ENCODE measurements around the gene RRAS.

The RRAS gene

DNA sequence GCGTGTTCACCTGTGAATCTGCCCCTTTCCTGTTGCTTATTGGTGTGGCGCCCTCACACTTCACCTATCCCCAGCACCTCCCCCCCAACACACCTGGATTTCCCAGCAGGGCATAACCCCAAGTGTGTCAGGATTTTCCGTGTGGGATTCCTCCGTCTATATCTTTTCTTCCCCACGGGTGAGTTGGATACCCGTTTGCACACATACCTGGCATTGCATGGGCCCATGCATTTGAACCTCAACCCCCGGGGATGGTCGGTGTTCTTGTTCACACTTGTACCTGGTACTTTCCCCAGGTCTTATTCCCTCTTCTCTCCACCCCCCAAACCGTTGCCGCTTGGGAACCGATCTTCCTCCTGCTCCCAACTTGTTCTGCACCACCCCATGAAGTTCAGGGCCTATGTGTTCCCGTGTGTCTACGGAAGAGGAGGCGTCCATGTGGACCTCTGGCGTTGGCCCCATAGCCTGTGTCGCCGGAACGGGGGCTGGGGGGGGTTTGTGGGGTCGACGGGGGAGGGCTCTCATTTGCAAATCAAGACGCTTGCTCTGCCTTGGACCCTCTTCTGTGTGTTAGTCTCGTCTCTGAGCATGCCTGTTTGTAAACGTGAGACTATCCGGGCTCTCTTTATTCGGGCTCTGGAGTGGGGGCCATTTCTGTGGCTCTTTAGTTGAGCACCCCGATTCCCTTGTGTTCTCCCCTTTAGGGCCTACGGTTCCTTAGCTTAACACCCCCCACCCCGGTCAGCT lies 47.3 kb downstream of the RRAS start:
- no peak for TF ChIP-seq EZH2phosphoT487 (conservative IDR thresholded peaks at IDR 0.05; ENCODE audit: low read length)
- no peak for TF ChIP-seq CTCF (IDR thresholded peaks at IDR 0.05; ENCODE audit: insufficient read depth, low read length, poor library complexity, severe bottlenecking)
- peak overlapping the region; percentile 95 for H3K27ac ChIP-seq (ENCODE audit: low read depth, low read length)

DNA sequence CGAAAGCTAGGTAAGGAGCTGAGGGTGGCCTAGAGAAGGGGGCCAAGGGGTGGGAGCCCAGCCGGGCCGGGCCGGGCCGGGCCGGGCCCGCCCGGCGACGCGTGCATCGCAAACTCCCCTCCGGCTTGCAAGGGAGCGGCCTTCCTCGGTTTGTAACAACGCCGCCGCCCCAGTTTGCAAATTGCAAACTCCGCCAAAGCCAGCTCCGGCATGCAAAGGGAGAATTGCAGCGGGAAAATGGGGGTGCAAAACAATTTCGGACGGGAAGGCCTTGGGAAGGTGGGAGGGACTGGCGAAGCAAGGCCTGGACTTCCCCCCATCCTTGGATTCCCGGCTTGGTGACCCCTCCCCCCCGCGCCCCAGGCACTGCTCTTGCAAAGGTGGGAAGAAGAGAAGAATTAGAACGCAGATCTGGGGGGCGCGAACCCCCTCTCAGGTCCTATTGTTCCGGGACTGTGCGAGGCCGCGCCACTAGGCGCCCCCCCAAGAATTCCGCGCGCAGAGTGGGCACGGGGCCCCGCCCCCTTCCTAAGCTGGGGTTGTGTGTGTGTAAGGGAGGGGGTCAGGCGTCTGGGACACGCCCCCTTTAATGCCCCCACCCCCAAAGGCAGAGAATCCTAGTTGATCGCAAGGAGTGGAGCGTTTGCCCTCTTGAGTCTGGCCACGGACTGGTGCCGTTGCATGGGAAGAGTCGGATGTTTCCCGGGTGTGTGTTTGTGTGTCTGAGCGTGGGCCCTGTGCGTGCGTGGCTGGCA lies 48.0 kb downstream of the RRAS start:
- Histone ChIP-seq H3K79me2 (ENCODE audit: insufficient read depth, low read length) (peaks cover 35% of the 10 kb centered on the region), H3K36me3 (ENCODE audit: low read length) (peaks cover 2% of the 10 kb centered on the region; the same call in 1 of the 2 replicates), H4K20me1 (ENCODE audit: low read depth, low read length) (no peaks in the 10 kb centered on the region; the same call in 1 of the 2 replicates)

More for the DNA sequence above, 47.3 kb downstream of the RRAS start:
- Histone ChIP-seq H3F3A (ENCODE audit: insufficient read depth) (peaks cover 31% of the 10 kb centered on the region), H3K36me3 (ENCODE audit: low read length) (peaks cover 2% of the 10 kb centered on the region; the same call in 1 of the 2 replicates), H3K27me3 (ENCODE audit: low read length) (no peaks in the 10 kb centered on the region), H3K9me2 (replicated peaks; ENCODE audit: insufficient read depth, low read length) (no peaks in the 10 kb centered on the region), H3K79me2 (ENCODE audit: insufficient read depth, low read length) (peaks cover 35% of the 10 kb centered on the region), H2AFZ (ENCODE audit: low read depth, low read length, severe bottlenecking) (no peak overlapping the region), H3K9me3 (ENCODE audit: insufficient read depth, low read length) (no peaks in the 10 kb centered on the region), H3K9ac (ENCODE audit: low read length) (peak overlapping the region; percentile 89), H3K4me2 (ENCODE audit: low read depth, low read length, poor library complexity, severe bottlenecking) (peak overlapping the region; percentile 67), H4K20me1 (ENCODE audit: low read depth, low read length) (no peaks in the 10 kb centered on the region; the same call in 1 of the 2 replicates), H3K4me3 (ENCODE audit: insufficient read depth, low read length, poor library complexity, severe bottlenecking) (peak overlapping the region; percentile 99)

DNA sequence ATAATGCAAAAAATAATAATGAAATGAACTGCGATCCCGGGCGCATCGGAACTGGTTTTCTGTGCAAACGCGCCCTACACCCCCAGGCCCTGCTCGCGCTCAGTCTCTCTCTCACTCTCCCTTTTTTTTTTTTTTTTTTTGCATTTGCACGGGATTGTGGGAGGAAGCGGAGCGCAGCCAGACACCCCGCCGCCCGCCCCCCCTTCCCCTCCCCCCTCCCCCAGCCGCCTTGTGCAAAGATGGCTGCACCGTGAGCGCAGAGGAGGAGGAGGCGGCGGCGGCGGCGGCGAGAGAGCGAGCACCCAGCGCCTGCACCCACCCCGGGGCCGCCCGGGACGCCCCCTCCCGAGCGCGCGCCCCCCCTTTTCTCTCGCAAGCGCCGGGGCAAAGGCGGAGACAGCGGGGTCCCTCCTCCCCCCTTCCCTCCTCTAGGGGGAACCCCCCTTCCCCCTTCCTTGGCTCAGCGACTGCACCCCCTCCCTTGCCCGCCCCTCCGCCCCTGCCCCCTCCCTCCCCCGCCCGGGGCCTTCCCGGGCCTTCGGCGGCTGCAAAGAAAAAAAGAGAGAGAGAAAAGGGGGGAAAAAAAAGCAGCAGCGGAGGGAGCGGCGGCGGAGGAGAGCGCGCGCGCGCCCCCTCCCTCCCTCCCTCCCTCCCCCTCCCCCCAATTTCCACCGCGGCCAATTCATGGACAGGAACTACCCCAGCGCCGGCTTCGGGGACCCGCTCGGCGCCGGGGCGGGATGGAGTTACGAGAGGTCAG lies 48.8 kb downstream of the RRAS start, which contains the start of gene PRR12:
TSS of gene PRR12 (plus strand) at position 212 of the 760 bp plus-strand sequence. CDS start at position 685, 473 bp downstream.
- TF ChIP-seq EZH2phosphoT487 (conservative IDR thresholded peaks at IDR 0.05; ENCODE audit: low read length): no peak
- no peak for TF ChIP-seq CTCF (IDR thresholded peaks at IDR 0.05; ENCODE audit: insufficient read depth, low read length, poor library complexity, severe bottlenecking)
- Histone ChIP-seq H3K4me2 (ENCODE audit: low read depth, low read length, poor library complexity, severe bottlenecking) (peak within 1 kb of the TSS; percentile 88), H3K9ac (ENCODE audit: low read length) (peak within 1 kb of the TSS; percentile 89), H2AFZ (ENCODE audit: low read depth, low read length, severe bottlenecking) (peak within 1 kb of the TSS; percentile 55), H3K36me3 (ENCODE audit: low read length) (peaks cover 2% of the 10 kb centered on the region; the same call in 1 of the 2 replicates), H3K27me3 (ENCODE audit: low read length) (no peaks in the 10 kb centered on the region), H3K9me3 (ENCODE audit: insufficient read depth, low read length) (no peaks in the 10 kb centered on the region), H3K4me3 (ENCODE audit: insufficient read depth, low read length, poor library complexity, severe bottlenecking) (peak within 1 kb of the TSS; percentile 99), H3K79me2 (ENCODE audit: insufficient read depth, low read length) (peaks cover 35% of the 10 kb centered on the region), H3F3A (ENCODE audit: insufficient read depth) (peaks cover 31% of the 10 kb centered on the region), H3K9me2 (replicated peaks; ENCODE audit: insufficient read depth, low read length) (no peaks in the 10 kb centered on the region), H4K20me1 (ENCODE audit: low read depth, low read length) (no peaks in the 10 kb centered on the region; the same call in 1 of the 2 replicates), H3K27ac (ENCODE audit: low read depth, low read length) (peak within 1 kb of the TSS; percentile 95)

More for the DNA sequence above, 48.0 kb downstream of the RRAS start:
- H3K9ac ChIP-seq (ENCODE audit: low read length): peak overlapping the region; percentile 89
- H3F3A ChIP-seq (ENCODE audit: insufficient read depth): peaks cover 31% of the 10 kb centered on the region
- H2AFZ ChIP-seq (ENCODE audit: low read depth, low read length, severe bottlenecking): peak overlapping the region; percentile 55
- H3K9me3 ChIP-seq (ENCODE audit: insufficient read depth, low read length): no peaks in the 10 kb centered on the region
- H3K27me3 ChIP-seq (ENCODE audit: low read length): no peaks in the 10 kb centered on the region
- H3K9me2 ChIP-seq (replicated peaks; ENCODE audit: insufficient read depth, low read length): no peaks in the 10 kb centered on the region
- no peak for TF ChIP-seq EZH2phosphoT487 (conservative IDR thresholded peaks at IDR 0.05; ENCODE audit: low read length)
- H3K27ac ChIP-seq (ENCODE audit: low read depth, low read length): peak overlapping the region; percentile 95
- H3K4me3 ChIP-seq (ENCODE audit: insufficient read depth, low read length, poor library complexity, severe bottlenecking): peak overlapping the region; percentile 99
- peak overlapping the region; percentile 67 for H3K4me2 ChIP-seq (ENCODE audit: low read depth, low read length, poor library complexity, severe bottlenecking)

Data from SU-DHL-6 (cell line).